Hematopoietic multipotent progenitor cell treated with erythropoietin and hydrocortisone succinate and interleukin-3 and kit ligand, for 6 days (in vitro differentiated cells): Measurements from ENCODE around the gene CDK19.
"Not testable (repeated sequence)": the region's sequence is repeated elsewhere in the genome, so short reads cannot be mapped to it uniquely, and the experiment has no call there.

Source experiments
- DNase-seq: peaks from one replicate; pipeline ENCODE4 v3.0.0-alpha.2; 2015

CDK19 gene

GRCh38 chr6:110755411-110755834 is 59.8 kb downstream of the CDK19 start:
- DNase-seq, result no peak

- DNase-seq, result not testable (repeated sequence)
Observed at GRCh38 chr6:110753936-110754668, 61.2 kb downstream of the CDK19 start.

GRCh38 chr6:110748453-110748852 is 66.8 kb downstream of the CDK19 start:
- peak; percentile 35 for DNase-seq

- peak; percentile 27 for DNase-seq
Observed at GRCh38 chr6:110746680-110747079, 68.6 kb downstream of the CDK19 start.

GRCh38 chr6:110744991-110745390 is 70.3 kb downstream of the CDK19 start:
- DNase-seq, result no peak

- DNase-seq, result not testable (repeated sequence)
Observed at GRCh38 chr6:110742552-110742951, 72.7 kb downstream of the CDK19 start.

- no peak for DNase-seq
Observed at GRCh38 chr6:110741517-110741916, 73.8 kb downstream of the CDK19 start.

GRCh38 chr6:110738899-110739365 is 76.3 kb downstream of the CDK19 start:
- DNase-seq, result peak; percentile 41

- DNase-seq, result no peak
Observed at GRCh38 chr6:110735666-110736065, 79.6 kb downstream of the CDK19 start.

GRCh38 chr6:110731898-110732297 is 83.4 kb downstream of the CDK19 start:
- DNase-seq, result no peak

GRCh38 chr6:110731196-110731595 is 84.1 kb downstream of the CDK19 start:
- no peak for DNase-seq

GRCh38 chr6:110728501-110728900 is 86.8 kb downstream of the CDK19 start:
- no peak for DNase-seq

- no peak for DNase-seq
Observed at GRCh38 chr6:110723017-110723416, 92.3 kb downstream of the CDK19 start.

GRCh38 chr6:110720066-110720465 is 95.2 kb downstream of the CDK19 start:
- DNase-seq, result no peak

- not testable (repeated sequence) for DNase-seq
Observed at GRCh38 chr6:110719601-110720000, 95.7 kb downstream of the CDK19 start.

- no peak for DNase-seq
Observed at GRCh38 chr6:110714143-110714542, 101.1 kb downstream of the CDK19 start.

GRCh38 chr6:110712238-110712637 is 103.0 kb downstream of the CDK19 start:
- DNase-seq, result no peak

GRCh38 chr6:110710115-110710514 is 105.2 kb downstream of the CDK19 start:
- DNase-seq, result no peak

- DNase-seq, result no peak
Observed at GRCh38 chr6:110708295-110708950, 106.8 kb downstream of the CDK19 start.

GRCh38 chr6:110705543-110705942 is 109.7 kb downstream of the CDK19 start:
- no peak for DNase-seq

- DNase-seq, result peak; percentile 47
Observed at GRCh38 chr6:110703906-110704594, 111.2 kb downstream of the CDK19 start.

- no peak for DNase-seq
Observed at GRCh38 chr6:110703010-110703905, 112.0 kb downstream of the CDK19 start.

- no peak for DNase-seq
Observed at GRCh38 chr6:110699780-110700179, 115.5 kb downstream of the CDK19 start.
